Endothelial cell of umbilical vein (primary cell): ENCODE measurements around the gene TNIK. TPM values are rescaled to one million over a fixed set of nuclear protein-coding genes. Genes with fewer than 3 reads are reported as not detected.

Source experiments
- BruUV-seq: library from RNA; stranded (reverse); fragments of 400-500 nt; replicated peaks from 2 replicates; lab custom pipeline; 2021; lab: Mats Ljungman, UMichigan
- CTCF ChIA-PET: fragments of 300-600, 350-600 bp; sonication (Branson Sonifier 250); formaldehyde crosslinking; loops from one replicate; lab custom pipeline; 2021; ENCODE audit warnings: antibody characterized with exemption, inconsistent platforms; lab: Charles Lee
- POLR2A ChIA-PET: fragments of 300-600, 350-600 bp; sonication (Branson Sonifier 250); formaldehyde crosslinking; loops from one replicate; lab custom pipeline; 2021; ENCODE audit warnings: antibody characterized with exemption, inconsistent platforms; lab: Charles Lee
- DNase-seq: peaks from one replicate; pipeline ENCODE4 v3.0.0-alpha.2; 2011; ENCODE audit warnings: low read depth, low spot score
- FAIRE-seq: peaks from 2 replicates; lab custom pipeline; 2011; peaks lifted over from hg19 to GRCh38; lab: Jason Lieb, UNC
- H2AFZ ChIP-seq: 2 replicates; pipeline ENCODE4 v1.6.0; 2012; ENCODE audit warnings: low read depth, low read length, control low read depth, inconsistent platforms
- H3K27ac ChIP-seq: 2 replicates; pipeline ENCODE4 v1.5.1; 2011; ENCODE audit warnings: low read depth, mild to moderate bottlenecking, control low read depth, low read length, moderate library complexity; ENCODE audit not compliant: insufficient read depth
- H3K27me3 ChIP-seq, 2 experiments: 2 replicates each; pipeline versions ENCODE4 v1.6.0 to v1.6.1; 2011; ENCODE audit warnings: low read length in 2 of 2, mixed read lengths in 1 of 2; ENCODE audit not compliant: control insufficient read depth in 2 of 2, insufficient read depth in 2 of 2
- H3K36me3 ChIP-seq, 2 experiments: 2 replicates in 1 of 2; 3 replicates in 1 of 2; pipeline ENCODE4 v1.5.1; 2011; ENCODE audit warnings: low read length in 2 of 2, mild to moderate bottlenecking in 1 of 2, moderate library complexity in 1 of 2; ENCODE audit not compliant: control insufficient read depth in 2 of 2, insufficient read depth in 2 of 2; ENCODE audit errors: extremely low read depth in 1 of 2
- H3K4me1 ChIP-seq: 3 replicates; pipeline ENCODE4 v1.5.1; 2011; ENCODE audit warnings: mild to moderate bottlenecking, low read length; ENCODE audit not compliant: control insufficient read depth, insufficient read depth; ENCODE audit errors: extremely low read depth
- H3K4me2 ChIP-seq: 2 replicates; pipeline ENCODE4 v1.6.1; 2011; ENCODE audit warnings: low read length, control low read depth, mixed read lengths; ENCODE audit not compliant: insufficient read depth
- H3K4me3 ChIP-seq, 3 experiments: fragments of 200-600 bp in 1 of 3; sonication (generic), shearing (Covaris generic) in 1 of 3; replicated peaks in 1 of 3; 2 replicates each; pipeline ENCODE4 v1.5.1; 2011 to 2016; ENCODE audit warnings: control low read depth in 3 of 3, low read length in 3 of 3, mild to moderate bottlenecking in 2 of 3, inconsistent platforms in 1 of 3, low read depth in 1 of 3, moderate library complexity in 1 of 3; ENCODE audit not compliant: insufficient read depth in 1 of 3
- H3K79me2 ChIP-seq: 2 replicates; pipeline ENCODE4 v1.6.0; 2012; ENCODE audit warnings: low read length, inconsistent platforms; ENCODE audit not compliant: control insufficient read depth, insufficient read depth
- H3K9ac ChIP-seq: replicated peaks from 2 replicates; pipeline ENCODE3; 2011; ENCODE audit warnings: low read length, control low read depth; ENCODE audit not compliant: insufficient read depth; ENCODE audit errors: extremely low read depth
- H3K9me1 ChIP-seq: replicated peaks from 3 replicates; pipeline ENCODE4 v1.6.0; 2011; ENCODE audit warnings: mild to moderate bottlenecking, low read length; ENCODE audit not compliant: control insufficient read depth, insufficient read depth; ENCODE audit errors: extremely low read depth
- H3K9me3 ChIP-seq: replicated peaks from 2 replicates; pipeline ENCODE4 v1.5.1; 2012; ENCODE audit warnings: low read length, inconsistent platforms; ENCODE audit not compliant: control insufficient read depth, insufficient read depth
- H4K20me1 ChIP-seq: replicated peaks from 2 replicates; pipeline ENCODE3; 2011; ENCODE audit warnings: mild to moderate bottlenecking, low read length; ENCODE audit not compliant: control insufficient read depth, insufficient read depth; ENCODE audit errors: extremely low read depth
- CTCF ChIP-seq, 2 donors: IDR thresholded peaks; 1 replicate in 1 of 2; 2 replicates in 1 of 2; pipeline ENCODE4 v1.5.1; 2011; ENCODE audit warnings: low read length in 2 of 2, mild to moderate bottlenecking in 2 of 2, moderate library complexity in 2 of 2, control low read depth in 1 of 2, inconsistent platforms in 1 of 2, low read depth in 1 of 2; ENCODE audit not compliant: insufficient read depth in 1 of 2; ENCODE audit errors: extremely low read depth in 1 of 2
- EZH2 ChIP-seq: IDR thresholded peaks from 2 replicates; pipeline ENCODE4 v1.6.1; 2012; ENCODE audit warnings: borderline replicate concordance, low read depth, mild to moderate bottlenecking, moderate library complexity, low read length, inconsistent platforms; ENCODE audit not compliant: severe bottlenecking
- FOS ChIP-seq: IDR thresholded peaks from 2 replicates; pipeline ENCODE4 v1.6.1; 2011; ENCODE audit warnings: mild to moderate bottlenecking, low read length, moderate library complexity, borderline replicate concordance; ENCODE audit not compliant: insufficient read depth
- GATA2 ChIP-seq: IDR thresholded peaks from 2 replicates; pipeline ENCODE4 v1.7.0; 2011; ENCODE audit warnings: low read depth, mild to moderate bottlenecking, moderate library complexity, mixed read lengths, low read length; ENCODE audit not compliant: insufficient read length, insufficient read depth
- JUN ChIP-seq: IDR thresholded peaks from 2 replicates; pipeline ENCODE4 v1.6.1; 2011; ENCODE audit warnings: borderline replicate concordance, low read depth; ENCODE audit not compliant: insufficient read length, insufficient read depth
- MAX ChIP-seq: IDR thresholded peaks from 2 replicates; pipeline ENCODE4 v1.6.1; 2011; ENCODE audit not compliant: insufficient read depth, insufficient read length
- MYC ChIP-seq: IDR thresholded peaks from one replicate; pipeline ENCODE4 v1.6.1; 2011; ENCODE audit warnings: mild to moderate bottlenecking, low read depth, low read length
- POLR2A ChIP-seq: IDR thresholded peaks from 2 replicates; pipeline ENCODE4 v1.6.1; 2012; ENCODE audit warnings: low read depth, mild to moderate bottlenecking, control low read depth, low read length
- POLR2AphosphoS5 ChIP-seq: IDR thresholded peaks from 2 replicates; pipeline ENCODE4 v1.6.1; 2012; ENCODE audit warnings: low read depth, mild to moderate bottlenecking, control low read depth, low read length, moderate library complexity; ENCODE audit not compliant: insufficient read depth
- dilution Hi-C: fragments of 300-500 bp; cut with MboI; formaldehyde crosslinking; loops from one replicate; pipeline ENCODE4 v1.15.0; 2019; ENCODE audit warnings: low sequenced_read_pairs; ENCODE audit not compliant: extremely low pct_ligation_motif_present
- intact Hi-C: fragments of 100-400 bp; cut with micrococcal nuclease; formaldehyde crosslinking; loops from one replicate; pipeline ENCODE4 v1.10.0; 2022
- polyA plus RNA-seq, 4 experiments: library from polyadenylated mRNA; depleted of rRNA in 3 of 4; stranded (reverse) in 3 of 4; unstranded in 1 of 4; fragments of >200 nt; gene quantifications; 2 replicates each; pipeline versions ENCODE4 v1.2.1 to v1.2.3, GENCODE V29; 2011 to 2012; ENCODE audit warnings: missing spikeins in 1 of 4
- total RNA-seq: library from RNA; stranded (reverse); gene quantifications from 2 replicates; pipeline ENCODE4 v1.2.3, GENCODE V29; 2021

The TNIK gene
- total and polyA plus RNA-seq, 2 donors (not counting 3 experiments of a cell fraction or from before 2014, with no cell fraction given) = 10.9 to 39.7 TPM

- no TSS peak for BruUV-seq
- dilution Hi-C loops (no loop called here), intact Hi-C loops (no loop called here)
- ChIA-PET CTCF (no interaction called here), POLR2A (no interaction called here)
- Histone ChIP-seq H3K27ac (no peak overlapping the region), H3K4me2 (no peak overlapping the region), H3K36me3 (peaks cover 2 to 4% of the 10 kb centered on the region in 2 experiments), H3K9me3 (no peaks in the 10 kb centered on the region), H3K9me1 (no peaks in the 10 kb centered on the region), H4K20me1 (no peaks in the 10 kb centered on the region), H3K9ac (no peak overlapping the region), H3K4me1 (no peaks in the 10 kb centered on the region), H3K4me3 (no peak overlapping the region), H3K27me3 (no peaks in the 10 kb centered on the region), H3K79me2 (no peaks in the 10 kb centered on the region), H2AFZ (no peak overlapping the region)
- no peak for TF ChIP-seq MYC
- TF ChIP-seq EZH2 = no peak
- TF ChIP-seq POLR2A = no peak
- TF ChIP-seq JUN = no peak
- TF ChIP-seq FOS = no peak
- no peak for TF ChIP-seq CTCF (IDR thresholded peaks at IDR 0.05; ENCODE audit: extremely low read depth in 1 of 2, insufficient read depth in 1 of 2, low read depth in 1 of 2, low read length in 2 of 2)
- TF ChIP-seq POLR2AphosphoS5 = no peak
- TF ChIP-seq GATA2 = no peak
- no peak for TF ChIP-seq MAX
- no peak for FAIRE-seq
- DNase-seq = no peak
Measured at GRCh38 chr3:171064461-171064860, 395.7 kb downstream of the TNIK start.
